H9 (cell line): ENCODE measurements around the gene SERF2. TPM values are rescaled to one million over a fixed set of nuclear protein-coding genes. Genes with fewer than 3 reads are reported as not detected.
A peak's percentile ranks its signal among the peaks of the same experiment; 100 is the strongest.
"Not testable (repeated sequence)": the region's sequence is repeated elsewhere in the genome, so short reads cannot be mapped to it uniquely, and the experiment has no call there.

Experiments
- DNase-seq: peaks from one replicate; pipeline ENCODE4 v3.0.0-alpha.2; 2017
- H2AFZ ChIP-seq: one replicate; pipeline ENCODE4 v1.6.1; 2013; ENCODE audit warnings: mild to moderate bottlenecking, low read length, control low read depth, moderate library complexity
- H2AK5ac ChIP-seq: 2 replicates; pipeline ENCODE4 v1.6.1; 2013; ENCODE audit warnings: low read length, control low read depth, mixed read lengths; ENCODE audit not compliant: insufficient read length
- H2BK120ac ChIP-seq: one replicate; pipeline ENCODE4 v1.6.1; 2013; ENCODE audit warnings: low read depth, mild to moderate bottlenecking, low read length, control low read depth, inconsistent platforms; ENCODE audit not compliant: poor library complexity, severe bottlenecking
- H2BK12ac ChIP-seq: 2 replicates; pipeline ENCODE4 v1.6.1; 2013; ENCODE audit warnings: low read length, control low read depth, mixed read lengths, low read depth; ENCODE audit not compliant: insufficient read length
- H2BK15ac ChIP-seq: 2 replicates; pipeline ENCODE4 v1.6.1; 2013; ENCODE audit warnings: low read depth, low read length, control low read depth
- H2BK20ac ChIP-seq: one replicate; pipeline ENCODE4 v1.6.1; 2013; ENCODE audit warnings: low read depth, mild to moderate bottlenecking, low read length, control low read depth, inconsistent platforms; ENCODE audit not compliant: poor library complexity, severe bottlenecking
- H2BK5ac ChIP-seq: 2 replicates; pipeline ENCODE4 v1.6.1; 2013; ENCODE audit warnings: low read length, control low read depth, mixed read lengths; ENCODE audit not compliant: insufficient read length
- H3K14ac ChIP-seq: 2 replicates; pipeline ENCODE4 v1.6.1; 2013; ENCODE audit warnings: low read length, control low read depth; ENCODE audit not compliant: insufficient read depth
- H3K18ac ChIP-seq: 2 replicates; pipeline ENCODE4 v1.6.1; 2013; ENCODE audit warnings: low read depth, mild to moderate bottlenecking, mixed read lengths, low read length, control low read depth; ENCODE audit not compliant: insufficient read length
- H3K23ac ChIP-seq: 2 replicates; pipeline ENCODE4 v1.6.1; 2013; ENCODE audit warnings: low read length, control low read depth, mixed read lengths, low read depth; ENCODE audit not compliant: insufficient read length
- H3K23me2 ChIP-seq: 2 replicates; pipeline ENCODE4 v1.6.1; 2013; ENCODE audit warnings: low read depth, mild to moderate bottlenecking, mixed read lengths, low read length, control low read depth; ENCODE audit not compliant: insufficient read length, poor library complexity, severe bottlenecking
- H3K27ac ChIP-seq: 2 replicates; pipeline ENCODE4 v1.5.1; 2013; ENCODE audit warnings: low read length, control low read depth, mixed read lengths, low read depth; ENCODE audit not compliant: insufficient read length
- H3K27me3 ChIP-seq: 2 replicates; pipeline ENCODE4 v1.6.1; 2013; ENCODE audit warnings: low read length, control low read depth, inconsistent platforms; ENCODE audit not compliant: insufficient read depth
- H3K4ac ChIP-seq: 2 replicates; pipeline ENCODE4 v1.6.1; 2013; ENCODE audit warnings: low read depth, mild to moderate bottlenecking, control low read depth, inconsistent platforms, low read length, moderate library complexity
- H3K4me1 ChIP-seq: 2 replicates; pipeline ENCODE4 v1.6.1; 2013; ENCODE audit warnings: low read length, control low read depth, inconsistent platforms; ENCODE audit not compliant: insufficient read depth
- H3K4me2 ChIP-seq: 2 replicates; pipeline ENCODE4 v1.6.1; 2013; ENCODE audit warnings: low read length, control low read depth, mixed read lengths; ENCODE audit not compliant: insufficient read length, insufficient read depth
- H3K56ac ChIP-seq: 2 replicates; pipeline ENCODE4 v1.6.1; 2013; ENCODE audit warnings: low read depth, mild to moderate bottlenecking, mixed read lengths, low read length, control low read depth; ENCODE audit not compliant: insufficient read length
- H3K79me1 ChIP-seq: 2 replicates; pipeline ENCODE4 v1.6.1; 2013; ENCODE audit warnings: low read depth, mild to moderate bottlenecking, moderate library complexity, low read length, control low read depth, inconsistent platforms; ENCODE audit not compliant: insufficient read depth, poor library complexity, severe bottlenecking
- H3K79me2 ChIP-seq: 2 replicates; pipeline ENCODE4 v1.6.1; 2013; ENCODE audit warnings: low read length, control low read depth, inconsistent platforms; ENCODE audit not compliant: insufficient read depth
- H3K9ac ChIP-seq: 2 replicates; pipeline ENCODE4 v1.6.1; 2013; ENCODE audit warnings: low read length, control low read depth, mixed read lengths; ENCODE audit not compliant: insufficient read length; ENCODE audit errors: extremely low read depth
- H3K9me3 ChIP-seq: one replicate; pipeline ENCODE4 v1.6.1; 2013; ENCODE audit warnings: low read depth, low read length, inconsistent platforms; ENCODE audit not compliant: control insufficient read depth
- H3T11ph ChIP-seq: one replicate; pipeline ENCODE4 v1.6.1; 2013; ENCODE audit warnings: mild to moderate bottlenecking, low read length, control low read depth, inconsistent platforms
- H4K20me1 ChIP-seq: one replicate; pipeline ENCODE4 v1.6.1; 2013; ENCODE audit not compliant: control insufficient read depth, insufficient read length, insufficient read depth
- H4K5ac ChIP-seq: 2 replicates; pipeline ENCODE4 v1.6.1; 2013; ENCODE audit warnings: low read depth, mild to moderate bottlenecking, mixed read lengths, low read length, control low read depth; ENCODE audit not compliant: insufficient read length
- H4K8ac ChIP-seq: replicated peaks from 2 replicates; pipeline ENCODE4 v1.6.1; 2013; ENCODE audit warnings: low read length, control low read depth, mixed read lengths, low read depth; ENCODE audit not compliant: insufficient read length
- H4K91ac ChIP-seq: 2 replicates; pipeline ENCODE4 v1.6.1; 2013; ENCODE audit warnings: low read depth, mild to moderate bottlenecking, moderate library complexity, mixed read lengths, low read length, control low read depth; ENCODE audit not compliant: insufficient read length
- H3K27ac Mint-ChIP-seq, 3 experiments: 2 replicates in 2 of 3; 3 replicates in 1 of 3; pipeline ENCODE4 v1.8.0; 2020 to 2021; ENCODE audit warnings: mixed read lengths in 3 of 3, mild to moderate bottlenecking in 1 of 3, moderate library complexity in 1 of 3
- H3K27me3 Mint-ChIP-seq: 2 replicates; pipeline ENCODE4 v1.8.0; 2021; ENCODE audit warnings: low read depth, mild to moderate bottlenecking, moderate library complexity, mixed read lengths
- H3K36me3 Mint-ChIP-seq, 3 experiments: 2 replicates in 2 of 3; 3 replicates in 1 of 3; pipeline ENCODE4 v1.8.0; 2020 to 2021; ENCODE audit warnings: low read depth in 3 of 3, mixed read lengths in 3 of 3; ENCODE audit not compliant: insufficient read depth in 1 of 3
- H3K4me1 Mint-ChIP-seq, 2 experiments: 2 replicates each; pipeline ENCODE4 v1.8.0; 2020; ENCODE audit warnings: mixed read lengths in 2 of 2
- H3K4me3 Mint-ChIP-seq, 2 experiments: 2 replicates in 1 of 2; 3 replicates in 1 of 2; pipeline ENCODE4 v1.8.0; 2020 to 2021; ENCODE audit warnings: mild to moderate bottlenecking in 2 of 2, mixed read lengths in 2 of 2, moderate library complexity in 1 of 2
- H3K9me3 Mint-ChIP-seq, 2 experiments: 2 replicates in 1 of 2; 3 replicates in 1 of 2; pipeline ENCODE4 v1.8.0; 2020; ENCODE audit warnings: mild to moderate bottlenecking in 2 of 2, mixed read lengths in 2 of 2, moderate library complexity in 1 of 2
- WGBS: extraction: QIAGEN DNeasy Blood & Tissue Kit; methylation state at CpG from one replicate; pipeline ENCODE4 v1.1.7; 2013; ENCODE audit warnings: missing lambda C conversion rate, low lambda C conversion rate, mixed read lengths; ENCODE audit not compliant: insufficient read length; ENCODE audit errors: extremely low coverage; 5-methylcytosine and 5-hydroxymethylcytosine counted together
- total RNA-seq: library from RNA; stranded (reverse); gene quantifications from 2 replicates; pipeline ENCODE4 v1.2.1, GENCODE V29; 2021
- TF ChIP-seq, protein P1 (sequence below): fragments of 200-600 bp; sonication (generic); conservative IDR thresholded peaks from 3 replicates; pipeline ENCODE4 v1.8.0; 2021; ENCODE audit warnings: antibody characterized with exemption, mild to moderate bottlenecking

SERF2 gene
- total RNA-seq, 1 experiment from 2014 or later = 819 TPM

- peak within 1 kb of the TSS; percentile 41; the same call in 1 of the 2 replicates for H3K14ac ChIP-seq
- peaks cover 41 to 81% (median 55%) of the 10 kb centered on the region in 3 experiments for H3K36me3 Mint-ChIP-seq
- H3K27ac Mint-ChIP-seq = peak within 1 kb of the TSS; percentile 97 to 100 (median 98)
- H2BK120ac ChIP-seq = no peak within 1 kb of the TSS
- no peak within 1 kb of the TSS for H2BK15ac ChIP-seq
- peak within 1 kb of the TSS; percentile 99 for H3K4me3 Mint-ChIP-seq
- no peaks in the 10 kb centered on the region for H3K79me1 ChIP-seq
- no peaks in the 10 kb centered on the region for H3K79me2 ChIP-seq
- H3K4me1 ChIP-seq = peaks cover under 1% of the 10 kb centered on the region; the same call in 1 of the 2 replicates
- H3K56ac ChIP-seq = no peak within 1 kb of the TSS
- no peak within 1 kb of the TSS for H2BK20ac ChIP-seq
- TF ChIP-seq, protein P1, sequence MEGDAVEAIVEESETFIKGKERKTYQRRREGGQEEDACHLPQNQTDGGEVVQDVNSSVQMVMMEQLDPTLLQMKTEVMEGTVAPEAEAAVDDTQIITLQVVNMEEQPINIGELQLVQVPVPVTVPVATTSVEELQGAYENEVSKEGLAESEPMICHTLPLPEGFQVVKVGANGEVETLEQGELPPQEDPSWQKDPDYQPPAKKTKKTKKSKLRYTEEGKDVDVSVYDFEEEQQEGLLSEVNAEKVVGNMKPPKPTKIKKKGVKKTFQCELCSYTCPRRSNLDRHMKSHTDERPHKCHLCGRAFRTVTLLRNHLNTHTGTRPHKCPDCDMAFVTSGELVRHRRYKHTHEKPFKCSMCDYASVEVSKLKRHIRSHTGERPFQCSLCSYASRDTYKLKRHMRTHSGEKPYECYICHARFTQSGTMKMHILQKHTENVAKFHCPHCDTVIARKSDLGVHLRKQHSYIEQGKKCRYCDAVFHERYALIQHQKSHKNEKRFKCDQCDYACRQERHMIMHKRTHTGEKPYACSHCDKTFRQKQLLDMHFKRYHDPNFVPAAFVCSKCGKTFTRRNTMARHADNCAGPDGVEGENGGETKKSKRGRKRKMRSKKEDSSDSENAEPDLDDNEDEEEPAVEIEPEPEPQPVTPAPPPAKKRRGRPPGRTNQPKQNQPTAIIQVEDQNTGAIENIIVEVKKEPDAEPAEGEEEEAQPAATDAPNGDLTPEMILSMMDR = no peak
- no peak within 1 kb of the TSS for H3K4ac ChIP-seq
- peaks cover 48 to 53% of the 10 kb centered on the region in 2 experiments for H3K4me1 Mint-ChIP-seq
- no peak within 1 kb of the TSS for H2AK5ac ChIP-seq
- no peak within 1 kb of the TSS for H2BK5ac ChIP-seq
- no peak within 1 kb of the TSS for H2AFZ ChIP-seq
- peaks cover 4% of the 10 kb centered on the region for H3K23me2 ChIP-seq
- peak; percentile 87 for DNase-seq
- no peaks in the 10 kb centered on the region for H3K27me3 ChIP-seq
- H4K5ac ChIP-seq = no peak within 1 kb of the TSS
- H3K4me2 ChIP-seq = peak within 1 kb of the TSS; percentile 99
- no peaks in the 10 kb centered on the region; the same call in 1 of the 2 replicates for H3K27me3 Mint-ChIP-seq
- H4K91ac ChIP-seq = no peak within 1 kb of the TSS
- no peaks in the 10 kb centered on the region for H4K20me1 ChIP-seq
- no peak within 1 kb of the TSS for H3K23ac ChIP-seq
- H3K9me3 Mint-ChIP-seq = no peaks in the 10 kb centered on the region
- no peak within 1 kb of the TSS for H2BK12ac ChIP-seq
- H3K27ac ChIP-seq = no peak within 1 kb of the TSS
- H4K8ac ChIP-seq = no peak within 1 kb of the TSS
- no peak within 1 kb of the TSS for H3T11ph ChIP-seq
- no peak within 1 kb of the TSS for H3K18ac ChIP-seq
- no peaks in the 10 kb centered on the region for H3K9me3 ChIP-seq
- WGBS = no CpG with 5 or more reads among the region's 44 CpGs
- peak within 1 kb of the TSS; percentile 82 for H3K9ac ChIP-seq
Measured at GRCh38 chr15:43800286-43801141, 8.4 kb downstream of the SERF2 start, which contains the start of gene HYPK. Gene HYPK, plus strand, starts transcription at chr15:43800599. Its CDS starts 24 bp downstream, at chr15:43800623.

- H4K8ac ChIP-seq, H4K20me1 ChIP-seq, H4K5ac ChIP-seq, H2BK20ac ChIP-seq, H3K4me2 ChIP-seq, H3K56ac ChIP-seq, H2AFZ ChIP-seq, H3K27ac Mint-ChIP-seq, H3K9me3 Mint-ChIP-seq, H3K14ac ChIP-seq, H3K27me3 ChIP-seq, H3K79me2 ChIP-seq, H2AK5ac ChIP-seq, DNase-seq, H2BK120ac ChIP-seq, H3K27ac ChIP-seq, H2BK15ac ChIP-seq, H3K4ac ChIP-seq, H3T11ph ChIP-seq, H3K23me2 ChIP-seq, H3K9me3 ChIP-seq, H3K4me3 Mint-ChIP-seq, H2BK12ac ChIP-seq, H3K79me1 ChIP-seq, H2BK5ac ChIP-seq, H3K9ac ChIP-seq, H3K18ac ChIP-seq, H3K23ac ChIP-seq, H4K91ac ChIP-seq, H3K27me3 Mint-ChIP-seq, H3K4me1 ChIP-seq: not testable (repeated sequence)
- Mint-ChIP-seq H3K4me1 (peaks cover 31 to 34% of the 10 kb centered on the region in 2 experiments), H3K36me3 (peaks cover 51 to 84% (median 65%) of the 10 kb centered on the region in 3 experiments)
- WGBS = no CpG with 5 or more reads among the region's 7 CpGs
Measured at GRCh38 chr15:43802676-43803075, 10.6 kb downstream of the SERF2 start.
